Measurements from ENCODE around the gene FRMD4A.
"Not testable (repeated sequence)": the region's sequence is repeated elsewhere in the genome, so short reads cannot be mapped to it uniquely, and the experiment has no call there.

Gene FRMD4A

GRCh38 chr10:13731799-13732198 is 598.9 kb downstream of the FRMD4A start:
- no peak for DNase-seq

- no peak for DNase-seq
Observed at GRCh38 chr10:13730956-13731355, 599.8 kb downstream of the FRMD4A start.

GRCh38 chr10:13730306-13730652 is 600.4 kb downstream of the FRMD4A start:
- DNase-seq = no peak

GRCh38 chr10:13729586-13730305 is 601.0 kb downstream of the FRMD4A start:
- DNase-seq = no peak

GRCh38 chr10:13728898-13729535 is 601.7 kb downstream of the FRMD4A start:
- no peak for DNase-seq

GRCh38 chr10:13725594-13725993 is 605.1 kb downstream of the FRMD4A start:
- no peak for DNase-seq

- no peak for DNase-seq
Observed at GRCh38 chr10:13724484-13724883, 606.2 kb downstream of the FRMD4A start.

- DNase-seq = no peak
Observed at GRCh38 chr10:13722747-13723653, 607.7 kb downstream of the FRMD4A start.

GRCh38 chr10:13721486-13721885 is 609.2 kb downstream of the FRMD4A start:
- no peak for DNase-seq

GRCh38 chr10:13720699-13721098 is 610.0 kb downstream of the FRMD4A start:
- no peak for DNase-seq

GRCh38 chr10:13719425-13719824 is 611.3 kb downstream of the FRMD4A start:
- no peak for DNase-seq

- DNase-seq = no peak
Observed at GRCh38 chr10:13718820-13719219, 611.9 kb downstream of the FRMD4A start.

GRCh38 chr10:13717936-13718772 is 612.6 kb downstream of the FRMD4A start:
- no peak for DNase-seq

- DNase-seq = no peak
Observed at GRCh38 chr10:13717571-13717935, 613.2 kb downstream of the FRMD4A start.

- DNase-seq = no peak
Observed at GRCh38 chr10:13716081-13717071, 614.3 kb downstream of the FRMD4A start.

GRCh38 chr10:13715596-13715995 is 615.1 kb downstream of the FRMD4A start:
- not testable (repeated sequence) for DNase-seq

GRCh38 chr10:13715100-13715499 is 615.6 kb downstream of the FRMD4A start:
- DNase-seq = no peak

GRCh38 chr10:13712837-13713581 is 617.7 kb downstream of the FRMD4A start:
- DNase-seq = no peak

GRCh38 chr10:13712476-13712836 is 618.3 kb downstream of the FRMD4A start:
- DNase-seq = no peak

- peak; percentile 48 for DNase-seq
Observed at GRCh38 chr10:13711291-13711690, 619.4 kb downstream of the FRMD4A start.

Data from NCI-H1436 (cell line).